Neural crest cell (in vitro differentiated cells): ENCODE results near the gene LSM11. TPM values are rescaled to one million over a fixed set of nuclear protein-coding genes. Genes with fewer than 3 reads are reported as not detected.

ENCODE experiments used
- DNase-seq: peaks from one replicate; pipeline ENCODE4 v3.0.0; 2021; ENCODE audit warnings: low read depth, mixed read lengths, low spot score
- H3K27ac Mint-ChIP-seq: one replicate; pipeline ENCODE4 v1.8.0; 2021; ENCODE audit warnings: mild to moderate bottlenecking, mixed read lengths; ENCODE audit not compliant: unreplicated experiment
- H3K27me3 Mint-ChIP-seq: 2 replicates; pipeline ENCODE4 v1.8.0; 2021; ENCODE audit warnings: low read depth, mild to moderate bottlenecking, mixed read lengths
- H3K36me3 Mint-ChIP-seq: 2 replicates; pipeline ENCODE4 v1.8.0; 2021; ENCODE audit warnings: low read depth, mild to moderate bottlenecking, mixed read lengths
- H3K4me1 Mint-ChIP-seq: 2 replicates; pipeline ENCODE4 v1.8.0; 2021; ENCODE audit warnings: mixed read lengths
- H3K4me3 Mint-ChIP-seq: one replicate; pipeline ENCODE4 v1.8.0; 2021; ENCODE audit warnings: mild to moderate bottlenecking, mixed read lengths
- H3K9me3 Mint-ChIP-seq: 2 replicates; pipeline ENCODE4 v1.8.0; 2021; ENCODE audit warnings: mixed read lengths
- total RNA-seq: library from RNA; stranded (reverse); gene quantifications from 2 replicates; pipeline ENCODE4 v1.2.1, GENCODE V29; 2021
- TF ChIP-seq, protein P1 (sequence below): fragments of 200-600 bp; sonication (generic); conservative IDR thresholded peaks from 2 replicates; pipeline ENCODE4 v1.5.0; 2021; ENCODE audit warnings: antibody characterized with exemption, mild to moderate bottlenecking

Gene LSM11
- total RNA-seq, 1 donor from 2014 or later = 10.4 TPM

DNA sequence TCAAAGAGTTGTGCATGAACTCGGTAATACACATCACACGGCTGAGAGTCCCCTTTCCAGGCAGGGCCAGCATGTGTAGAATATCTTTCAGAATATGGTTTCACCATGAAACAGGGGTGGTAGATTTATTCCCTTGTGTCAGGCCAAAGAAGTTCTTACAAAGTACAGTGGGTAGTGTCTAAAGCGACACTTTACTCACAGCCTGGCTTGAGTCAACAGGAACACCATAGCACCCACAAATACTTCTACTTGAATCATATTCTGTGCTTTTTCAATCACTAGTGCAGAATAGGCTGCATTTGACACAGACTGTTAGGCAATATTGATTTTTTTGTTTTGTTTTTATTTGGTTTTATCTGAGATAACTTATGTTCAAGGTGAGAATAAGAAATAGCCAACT is 12.6 kb downstream of the LSM11 start:
- no peaks in the 10 kb centered on the region for H3K4me1 Mint-ChIP-seq
- TF ChIP-seq, protein P1, sequence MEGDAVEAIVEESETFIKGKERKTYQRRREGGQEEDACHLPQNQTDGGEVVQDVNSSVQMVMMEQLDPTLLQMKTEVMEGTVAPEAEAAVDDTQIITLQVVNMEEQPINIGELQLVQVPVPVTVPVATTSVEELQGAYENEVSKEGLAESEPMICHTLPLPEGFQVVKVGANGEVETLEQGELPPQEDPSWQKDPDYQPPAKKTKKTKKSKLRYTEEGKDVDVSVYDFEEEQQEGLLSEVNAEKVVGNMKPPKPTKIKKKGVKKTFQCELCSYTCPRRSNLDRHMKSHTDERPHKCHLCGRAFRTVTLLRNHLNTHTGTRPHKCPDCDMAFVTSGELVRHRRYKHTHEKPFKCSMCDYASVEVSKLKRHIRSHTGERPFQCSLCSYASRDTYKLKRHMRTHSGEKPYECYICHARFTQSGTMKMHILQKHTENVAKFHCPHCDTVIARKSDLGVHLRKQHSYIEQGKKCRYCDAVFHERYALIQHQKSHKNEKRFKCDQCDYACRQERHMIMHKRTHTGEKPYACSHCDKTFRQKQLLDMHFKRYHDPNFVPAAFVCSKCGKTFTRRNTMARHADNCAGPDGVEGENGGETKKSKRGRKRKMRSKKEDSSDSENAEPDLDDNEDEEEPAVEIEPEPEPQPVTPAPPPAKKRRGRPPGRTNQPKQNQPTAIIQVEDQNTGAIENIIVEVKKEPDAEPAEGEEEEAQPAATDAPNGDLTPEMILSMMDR = no peak

DNA sequence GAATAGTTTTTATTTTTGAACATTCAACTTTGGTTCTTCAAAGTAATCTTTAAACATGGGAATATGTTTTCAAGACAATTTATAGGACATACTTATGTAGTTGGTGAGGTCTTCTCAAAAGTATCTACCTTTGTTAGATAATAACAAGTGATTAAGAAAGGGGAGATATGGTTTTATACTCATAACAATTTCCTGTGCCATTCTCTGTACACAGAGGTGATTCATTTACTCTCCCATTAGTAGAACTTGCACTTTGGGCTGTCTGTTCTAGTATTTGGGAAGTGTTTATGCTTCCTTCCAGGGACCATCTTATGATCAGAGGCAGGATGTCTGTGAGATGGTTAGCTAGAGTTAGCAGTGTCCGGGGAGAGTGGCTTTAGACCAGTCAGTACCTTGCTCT is 15.2 kb downstream of the LSM11 start:
- Mint-ChIP-seq H3K27ac (no peak overlapping the region), H3K36me3 (no peaks in the 10 kb centered on the region), H3K4me1 (peaks cover 7% of the 10 kb centered on the region), H3K4me3 (no peak overlapping the region), H3K9me3 (no peaks in the 10 kb centered on the region), H3K27me3 (no peaks in the 10 kb centered on the region)
- no peak for DNase-seq
- TF ChIP-seq, protein P1 = no peak

More for the DNA sequence above, 12.6 kb downstream of the LSM11 start:
- Mint-ChIP-seq H3K9me3 (no peaks in the 10 kb centered on the region), H3K4me3 (no peak overlapping the region), H3K27me3 (no peaks in the 10 kb centered on the region), H3K36me3 (peaks cover 3% of the 10 kb centered on the region), H3K27ac (no peak overlapping the region)
- DNase-seq = no peak

DNA sequence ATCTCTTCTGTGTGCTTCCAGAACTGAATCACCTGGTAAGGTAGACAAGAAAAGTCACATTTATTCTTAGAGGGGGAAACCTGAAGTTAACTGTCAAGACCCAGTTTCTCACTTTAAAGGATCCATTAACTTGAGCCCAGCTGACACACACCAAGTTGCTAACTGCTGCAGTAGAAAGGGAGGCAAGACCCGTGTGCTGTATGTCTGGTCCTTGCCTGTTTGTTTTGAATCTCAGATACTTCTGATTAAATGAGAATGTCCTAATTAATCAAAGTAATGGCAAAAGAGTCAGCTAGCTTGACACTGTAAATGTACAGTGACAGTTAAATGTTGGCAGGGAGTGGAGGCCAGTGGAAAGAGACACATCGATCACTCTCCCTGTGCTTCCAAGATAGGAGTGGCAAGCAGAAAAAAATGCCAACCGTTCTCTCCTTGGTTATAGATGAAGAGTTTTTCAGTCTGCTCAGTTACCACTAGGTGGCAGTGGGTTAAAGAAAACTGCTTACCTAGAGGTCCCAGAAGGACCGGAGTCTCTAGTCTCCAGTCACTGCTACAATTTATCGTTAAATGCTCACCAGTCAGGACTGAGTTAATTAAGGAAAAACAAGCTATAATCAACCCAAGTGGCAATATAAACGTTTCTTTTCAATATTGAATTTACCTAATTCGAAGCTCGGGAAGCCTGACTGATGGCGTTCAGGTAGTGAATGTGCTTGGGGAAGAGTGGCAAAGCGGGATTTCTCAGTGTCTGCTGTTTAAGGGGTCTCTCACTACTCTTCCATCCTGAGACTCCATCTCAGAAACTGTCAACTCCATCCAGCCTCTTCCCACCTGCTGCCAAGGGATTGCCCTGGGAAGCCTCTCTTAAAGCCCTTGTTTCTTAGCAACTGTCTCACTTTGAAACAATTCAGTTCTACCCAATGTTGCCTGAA is 18.4 kb downstream of the LSM11 start:
- Mint-ChIP-seq H3K4me3 (no peak overlapping the region), H3K36me3 (no peaks in the 10 kb centered on the region), H3K4me1 (peaks cover 7% of the 10 kb centered on the region), H3K27me3 (no peaks in the 10 kb centered on the region), H3K27ac (no peak overlapping the region), H3K9me3 (no peaks in the 10 kb centered on the region)
- TF ChIP-seq, protein P1 = peak; percentile 89
- DNase-seq = peak; percentile 10

DNA sequence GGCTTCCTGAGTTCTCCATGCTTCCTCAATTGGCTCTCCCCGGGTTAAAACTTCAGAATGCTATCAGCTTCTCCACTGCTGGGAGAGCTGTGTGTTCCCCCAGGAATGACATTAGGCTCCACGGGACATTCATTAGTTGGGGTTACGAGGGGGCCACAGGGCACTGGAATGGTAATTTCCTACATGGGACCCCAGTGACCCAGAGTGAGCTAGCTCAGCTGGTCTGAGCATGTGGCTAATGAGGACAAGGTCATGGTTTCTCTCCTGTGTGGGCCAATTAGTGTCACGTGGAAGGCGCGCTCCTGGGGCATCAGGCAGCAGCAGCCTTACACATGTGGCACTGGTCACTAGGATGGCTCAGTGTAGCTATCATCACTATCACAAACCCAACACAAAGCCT is 21.0 kb downstream of the LSM11 start:
- DNase-seq = no peak
- TF ChIP-seq, protein P1 = no peak
- Mint-ChIP-seq H3K4me3 (no peak overlapping the region), H3K36me3 (no peaks in the 10 kb centered on the region), H3K27ac (no peak overlapping the region), H3K9me3 (no peaks in the 10 kb centered on the region), H3K4me1 (peaks cover 7% of the 10 kb centered on the region), H3K27me3 (no peaks in the 10 kb centered on the region)

DNA sequence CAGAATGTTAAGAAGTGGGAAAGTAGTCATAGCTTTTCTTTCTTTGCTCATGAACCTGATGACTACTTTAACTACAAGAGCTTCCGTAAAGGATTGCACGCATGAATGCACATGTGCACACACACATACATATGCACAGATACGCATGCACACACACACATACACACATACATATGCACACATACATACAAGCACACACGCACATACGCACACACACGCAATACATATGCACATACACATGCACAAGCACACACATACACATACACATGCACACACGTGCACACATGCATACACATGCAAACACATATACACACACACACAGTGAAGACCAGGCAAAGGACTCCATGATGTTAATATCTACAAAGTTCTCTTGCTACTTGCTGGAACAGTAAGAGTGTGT is 22.9 kb downstream of the LSM11 start:
- Mint-ChIP-seq H3K4me1 (peaks cover 7% of the 10 kb centered on the region), H3K27ac (no peak overlapping the region), H3K4me3 (no peak overlapping the region), H3K9me3 (no peaks in the 10 kb centered on the region), H3K27me3 (no peaks in the 10 kb centered on the region), H3K36me3 (no peaks in the 10 kb centered on the region)
- TF ChIP-seq, protein P1 = no peak
- DNase-seq = no peak
